HG03565 (cell line): ENCODE results near the gene RASGRP2.
"Not testable (repeated sequence)": the region's sequence is repeated elsewhere in the genome, so short reads cannot be mapped to it uniquely, and the experiment has no call there.

Experiments used
- ATAC-seq: cut with Tn5 transposase; IDR thresholded peaks from one replicate; pipeline ENCODE4 v1.9.1; 2021; ENCODE audit warnings: mild to moderate bottlenecking, moderate library complexity; ENCODE audit not compliant: unreplicated experiment

The RASGRP2 gene

GRCh38 chr11:64720640-64721358, 23.1 kb downstream of the RASGRP2 start:
- ATAC-seq = no peak

DNA sequence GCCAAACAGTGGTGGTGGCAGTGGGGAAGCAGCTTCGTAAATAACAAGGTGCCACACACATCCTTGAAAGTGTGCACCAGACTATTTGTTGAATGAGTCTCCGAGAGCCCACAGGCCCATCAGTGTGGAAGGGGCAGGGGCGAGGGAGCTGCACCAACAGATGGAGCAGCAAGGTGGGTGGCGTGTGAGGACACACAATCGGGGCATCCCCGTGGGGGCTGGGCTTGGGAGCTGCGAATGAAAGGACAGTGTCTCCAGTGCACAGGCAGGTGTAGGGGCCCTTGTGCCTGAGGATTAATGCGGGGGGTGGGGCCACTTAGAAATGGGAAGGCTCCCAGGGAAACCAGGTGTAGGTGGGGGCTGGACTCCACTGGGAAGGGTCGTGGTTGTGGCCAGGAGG, 23.8 kb downstream of the RASGRP2 start:
- ATAC-seq = no peak

DNA sequence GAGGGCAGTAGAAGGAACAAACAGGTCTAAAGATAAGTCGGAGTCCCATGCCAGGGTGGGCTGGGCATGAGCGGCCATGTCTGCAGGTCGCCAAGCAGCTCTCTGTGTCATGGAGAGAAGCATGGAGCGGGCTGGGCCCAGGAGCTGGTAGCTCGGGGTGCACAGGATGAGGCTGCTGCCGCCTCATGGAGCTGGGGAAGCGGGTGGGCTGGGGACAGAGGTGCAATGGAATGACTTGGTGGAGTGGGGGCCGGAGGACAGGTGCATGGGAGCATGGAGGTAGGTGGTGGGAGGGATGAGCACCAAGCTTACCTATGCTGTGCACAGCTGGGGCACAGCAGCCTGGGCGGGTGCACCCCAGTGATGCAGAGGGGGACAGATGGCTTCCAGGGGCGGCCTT, 24.5 kb downstream of the RASGRP2 start:
- ATAC-seq = no peak

DNA sequence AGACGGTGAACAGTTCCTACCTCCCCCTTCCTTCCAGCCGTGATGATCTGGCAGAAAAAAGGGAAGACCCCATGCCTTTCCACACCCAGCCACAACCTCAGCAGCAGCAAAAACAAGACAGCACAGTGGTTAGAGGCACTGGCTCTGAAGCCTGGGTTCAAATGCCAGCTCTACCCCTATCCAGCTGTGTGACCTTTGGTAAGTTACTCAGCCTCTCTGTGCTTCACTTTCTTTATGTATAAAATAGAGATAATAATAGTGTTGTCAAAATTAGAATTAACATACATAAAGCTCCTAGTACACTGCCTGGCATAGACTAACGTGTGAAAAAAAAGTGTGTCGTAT, 25.2 kb downstream of the RASGRP2 start:
- ATAC-seq = no peak

- ATAC-seq = no peak
These were observed 25.7 kb downstream of the RASGRP2 start for GRCh38 chr11:64718084-64718779.

DNA sequence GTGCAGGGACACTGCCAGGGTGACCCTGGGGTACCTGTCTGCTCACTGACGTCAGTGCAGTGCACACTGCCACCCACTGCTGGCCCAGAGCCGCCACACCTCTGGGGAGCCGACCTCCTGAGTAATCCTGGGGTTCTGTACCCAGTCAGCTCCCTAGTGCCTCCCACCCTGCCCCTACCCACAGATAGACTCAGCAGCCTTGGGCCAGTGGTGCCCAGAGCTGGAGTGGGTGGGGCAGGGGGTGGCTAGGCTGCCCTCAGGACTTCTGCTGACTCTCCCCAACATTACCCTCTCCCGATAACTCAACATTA, 26.7 kb downstream of the RASGRP2 start:
- ATAC-seq = no peak

- no peak for ATAC-seq
These were observed 27.3 kb downstream of the RASGRP2 start for GRCh38 chr11:64716473-64717267.

GRCh38 chr11:64715756-64716472, 28.0 kb downstream of the RASGRP2 start:
- ATAC-seq = no peak

DNA sequence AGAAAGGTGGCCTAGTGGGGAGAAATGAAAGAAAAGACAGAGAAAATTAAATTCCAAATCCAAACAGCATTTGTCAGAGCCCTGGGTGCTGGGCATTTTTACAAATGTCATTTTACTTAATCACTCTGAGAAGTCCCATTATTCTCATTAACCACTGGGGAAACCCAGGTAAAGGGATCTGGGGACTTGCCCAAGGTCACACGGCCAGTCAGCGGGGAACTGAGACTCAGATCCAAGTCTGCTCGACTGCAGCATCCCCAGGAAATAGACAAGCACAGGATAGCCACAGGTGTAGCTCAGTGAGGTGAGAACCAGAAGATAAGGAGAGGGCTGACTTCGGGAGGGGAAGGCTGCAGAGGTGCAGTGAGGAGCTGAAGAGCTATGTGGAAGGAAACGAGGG, 28.8 kb downstream of the RASGRP2 start:
- ATAC-seq = no peak

- ATAC-seq = no peak
These were observed 29.3 kb downstream of the RASGRP2 start for GRCh38 chr11:64714666-64715065.

- ATAC-seq = no peak
These were observed 30.1 kb downstream of the RASGRP2 start for GRCh38 chr11:64713781-64714363.

- ATAC-seq = no peak
These were observed 30.8 kb downstream of the RASGRP2 start for GRCh38 chr11:64713016-64713707.

GRCh38 chr11:64712430-64713015, 31.4 kb downstream of the RASGRP2 start:
- no peak for ATAC-seq

DNA sequence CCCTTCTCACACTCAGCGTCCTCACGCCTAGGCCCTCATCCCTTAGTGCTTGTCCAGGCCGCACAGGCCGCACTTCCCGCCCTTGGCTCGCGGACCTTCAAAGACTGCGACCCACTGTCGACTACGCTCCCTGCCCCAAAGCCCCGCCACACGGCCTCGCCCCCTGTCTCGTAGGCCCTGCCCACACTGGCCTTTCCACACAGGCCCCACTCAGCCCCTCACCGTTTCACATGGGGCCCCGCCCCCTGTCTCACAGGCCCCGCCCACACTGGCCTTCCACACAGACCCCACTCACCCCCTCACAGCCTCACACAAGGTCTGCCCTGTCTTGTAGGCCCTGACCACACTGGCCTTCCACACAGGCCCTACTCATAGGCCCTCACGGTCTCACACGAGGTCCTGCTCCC, 32.0 kb downstream of the RASGRP2 start:
- no peak for ATAC-seq

GRCh38 chr11:64711138-64711955, 32.6 kb downstream of the RASGRP2 start:
- ATAC-seq = no peak

- ATAC-seq = no peak
These were observed 33.4 kb downstream of the RASGRP2 start for GRCh38 chr11:64710418-64711137.

DNA sequence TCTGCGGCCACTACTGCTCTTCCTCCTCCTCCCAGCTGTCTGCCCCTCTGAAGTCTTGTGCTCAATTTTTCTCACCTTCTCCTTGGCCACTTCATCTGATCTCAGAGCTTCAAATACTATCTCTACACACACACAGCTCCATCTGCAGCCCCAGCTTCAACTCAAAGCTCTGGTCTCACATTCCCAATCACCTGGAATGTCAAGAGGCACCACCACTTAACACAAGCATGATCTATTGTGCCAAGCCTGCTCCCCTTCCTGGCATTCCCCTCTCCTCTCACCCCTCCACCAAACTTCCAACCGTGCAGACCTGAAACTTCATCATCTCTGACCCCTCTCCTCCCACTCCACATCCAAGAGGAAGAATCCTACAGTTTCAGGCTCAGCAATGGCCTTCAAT, 38.4 kb downstream of the RASGRP2 start:
- no peak for ATAC-seq

DNA sequence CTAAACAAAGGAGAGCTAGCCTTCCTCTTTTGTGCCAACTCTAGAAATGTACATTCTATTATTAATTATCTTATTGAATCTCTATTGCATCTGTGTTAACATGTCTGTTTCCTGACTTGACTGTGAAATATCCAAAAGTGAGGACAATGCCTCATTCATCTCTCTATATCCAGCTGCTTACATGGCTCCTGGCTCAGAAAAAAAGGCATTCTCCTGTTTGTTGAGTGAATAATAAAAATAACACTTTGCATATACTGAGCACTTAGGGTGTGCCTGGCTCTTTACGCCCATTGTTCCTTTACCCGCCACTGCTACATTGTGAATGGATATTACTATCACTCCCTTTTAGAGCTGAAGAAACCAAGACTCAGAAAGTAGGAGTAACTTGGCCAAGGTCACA, 40.9 kb downstream of the RASGRP2 start:
- ATAC-seq = no peak

DNA sequence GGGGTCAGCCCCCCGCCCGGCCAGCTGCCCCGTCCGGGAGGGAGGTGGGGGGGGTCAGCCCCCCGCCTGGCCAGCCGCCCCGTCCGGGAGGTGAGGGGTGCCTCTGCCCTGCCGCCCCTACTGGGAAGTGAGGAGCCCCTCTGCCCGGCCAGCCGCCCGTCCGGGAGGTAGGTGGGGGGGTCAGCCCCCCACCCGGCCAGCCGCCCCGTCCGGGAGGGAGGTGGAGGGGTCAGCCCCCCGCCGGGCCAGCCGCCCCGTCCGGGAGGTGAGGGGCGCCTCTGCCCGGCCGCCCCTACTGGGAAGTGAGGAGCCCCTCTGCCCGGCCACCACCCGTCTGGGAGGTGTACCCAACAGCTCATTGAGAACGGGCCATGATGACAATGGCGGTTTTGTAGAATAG, 42.0 kb downstream of the RASGRP2 start:
- ATAC-seq = not testable (repeated sequence)
